ENCODE measurements around the gene PHRF1.

Gene PHRF1

DNA sequence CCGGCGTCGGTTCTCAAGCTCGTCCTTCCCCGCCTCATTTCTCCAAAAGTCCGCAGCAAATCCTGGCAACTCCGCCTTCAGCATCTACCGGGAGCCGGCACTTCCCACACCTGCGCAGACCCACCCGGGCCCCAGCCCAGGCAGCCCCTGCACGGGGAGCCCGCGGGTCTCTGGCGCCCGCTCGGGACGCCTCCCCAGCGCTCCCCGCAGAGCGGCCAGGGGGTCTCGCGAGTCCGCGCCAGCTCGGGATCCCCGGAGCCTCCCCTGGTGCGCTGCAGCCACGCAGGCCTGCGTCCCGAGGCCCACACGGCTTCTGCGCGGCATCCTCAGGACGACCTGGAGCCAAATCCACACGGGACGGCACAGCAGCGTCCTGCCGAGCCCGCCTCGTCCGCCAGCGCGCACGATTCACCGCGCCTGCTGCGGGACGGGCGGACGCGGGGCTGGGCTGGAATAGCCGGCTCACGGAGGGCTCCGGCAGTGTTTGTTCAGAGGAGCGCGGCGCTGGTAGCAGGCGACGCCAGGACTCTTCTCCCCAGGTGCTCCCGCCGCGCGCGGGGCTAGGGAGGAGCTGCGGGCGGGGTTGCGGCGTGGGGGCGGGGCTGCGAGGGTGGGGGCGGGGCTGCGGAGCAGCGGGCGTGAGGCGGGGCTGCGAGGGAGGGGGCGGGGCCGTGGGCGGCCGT, 816 bp upstream of the PHRF1 start:
- no peak for DNase-seq (ENCODE audit: low read depth in 2 of 2)

DNA sequence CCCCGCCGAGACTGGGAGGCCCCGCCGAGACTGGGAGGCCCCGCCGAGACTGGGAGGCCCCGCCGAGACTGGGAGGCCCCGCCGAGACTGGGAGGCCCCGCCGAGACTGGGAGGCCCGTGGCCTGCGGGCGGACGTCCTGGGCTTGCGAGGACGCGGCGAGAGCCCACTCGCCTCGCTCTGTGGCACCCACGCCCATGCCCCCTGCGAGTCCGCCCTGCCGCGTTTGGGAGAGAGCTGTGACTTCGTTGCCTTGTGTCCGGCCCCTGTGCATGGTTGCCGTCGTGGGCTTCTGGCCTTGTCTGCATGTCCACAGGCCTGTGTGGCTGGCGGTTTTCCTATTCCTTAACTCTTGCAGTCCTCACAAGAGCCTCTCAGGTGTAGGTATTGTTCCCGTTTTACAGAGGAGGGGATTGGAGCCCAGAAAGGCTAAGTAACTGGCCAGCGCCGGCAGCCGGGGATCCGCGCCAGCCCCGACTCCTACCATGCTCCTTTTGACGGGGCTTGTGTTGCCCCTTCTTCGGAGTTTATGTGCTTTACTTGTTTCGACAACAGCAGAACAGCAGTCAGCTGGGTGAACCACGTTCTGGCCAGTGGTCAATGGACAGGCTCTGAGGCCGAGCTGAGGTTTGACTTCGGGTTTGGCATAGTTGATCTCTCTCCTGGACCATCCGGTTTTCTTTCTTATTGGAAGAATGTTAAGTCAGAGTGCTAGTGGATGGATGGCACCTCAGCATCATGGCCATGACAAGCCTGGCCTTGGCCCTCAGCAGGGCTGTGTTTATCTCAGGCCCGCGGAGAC, 741 bp downstream of the PHRF1 start:
- DNase-seq (ENCODE audit: low read depth in 2 of 2): no peak

DNA sequence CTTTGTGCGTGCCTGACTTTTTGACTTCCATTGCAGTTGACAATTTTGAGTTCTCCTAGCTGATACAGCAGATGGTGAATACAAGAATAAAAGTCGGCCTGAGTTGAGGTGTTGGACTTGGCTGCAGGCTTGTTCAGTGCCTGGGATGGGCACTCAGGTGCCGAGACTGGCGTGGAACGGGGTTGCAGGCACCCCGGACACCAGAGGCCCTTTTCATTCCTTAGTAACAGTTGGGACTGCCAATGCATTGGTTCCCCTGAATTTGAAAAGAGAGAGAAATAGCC, 1.3 kb downstream of the PHRF1 start:
- DNase-seq (ENCODE audit: low read depth in 2 of 2): no peak

DNA sequence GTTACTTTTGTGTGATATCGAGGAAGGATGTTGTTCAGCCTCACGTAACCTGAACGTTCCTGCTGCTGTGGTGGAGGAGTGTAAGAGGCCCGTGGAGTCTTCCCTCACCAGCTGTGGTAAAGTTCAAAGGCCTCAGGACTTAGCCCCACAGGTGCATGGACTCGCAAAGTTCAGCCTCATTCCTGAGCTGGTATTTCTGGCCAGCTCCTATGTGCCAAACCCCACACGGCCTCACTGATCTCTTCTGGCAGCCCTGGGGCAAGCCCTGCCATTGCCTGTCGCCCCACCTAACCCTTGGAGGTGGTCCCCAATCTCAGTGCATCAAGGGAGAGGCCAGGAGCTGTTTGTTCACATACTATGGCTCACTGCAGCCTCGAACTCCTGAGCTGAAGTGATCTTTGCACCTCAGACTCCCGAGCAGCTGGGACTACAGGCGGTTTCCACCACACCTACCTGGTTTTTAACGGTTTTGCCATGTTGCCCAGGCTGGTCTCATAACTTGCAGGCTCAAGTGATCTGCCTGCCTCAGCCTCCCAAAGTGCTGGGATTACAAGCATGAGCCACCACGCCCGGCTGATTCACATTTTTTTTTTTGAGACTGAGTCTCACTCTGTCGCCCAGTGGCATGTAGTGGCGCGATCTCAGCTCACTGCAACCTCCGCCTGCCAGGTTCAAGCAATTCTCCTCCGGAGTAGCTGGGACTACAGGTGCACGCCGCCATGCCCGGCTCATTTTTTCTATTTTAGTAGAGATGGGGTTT, 2.2 kb downstream of the PHRF1 start:
- no peak for DNase-seq (ENCODE audit: low read depth in 2 of 2)

DNA sequence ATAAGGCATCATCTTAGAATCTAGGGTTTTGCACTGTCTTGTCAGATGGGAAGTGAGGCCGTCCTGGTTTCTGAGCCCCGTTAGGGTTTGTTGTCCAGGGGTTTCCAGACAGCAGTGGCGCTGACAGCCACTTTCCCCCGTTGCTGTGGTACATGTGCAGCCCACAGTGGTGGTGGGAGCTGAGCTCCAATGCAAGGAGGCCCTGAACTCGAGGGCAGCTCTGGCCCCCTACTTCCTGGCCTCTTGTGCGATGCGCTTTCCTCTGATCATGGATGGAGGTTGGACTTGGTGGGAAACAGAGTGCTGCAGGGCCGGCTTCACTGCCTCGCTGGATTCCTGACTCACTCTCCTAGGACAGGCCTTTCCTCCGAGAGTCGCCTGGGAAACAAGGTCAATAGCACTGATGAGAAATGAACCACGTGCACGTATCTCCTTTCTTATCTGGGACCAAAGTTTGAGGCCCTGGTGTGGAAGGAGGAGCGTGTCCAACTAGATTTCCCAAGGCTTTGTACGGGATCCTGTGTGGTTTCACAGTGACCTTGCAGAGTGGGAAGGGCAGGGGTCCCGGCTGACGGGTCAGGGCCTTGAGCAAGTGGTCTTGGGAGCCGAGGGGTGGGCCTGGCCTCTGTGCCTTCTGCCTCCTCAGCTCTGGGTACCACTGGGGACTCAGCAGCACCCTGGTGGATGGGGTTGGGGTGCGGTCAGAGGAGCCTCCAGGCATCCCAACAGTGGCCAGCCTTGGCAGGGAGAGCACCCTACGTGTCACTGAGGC, 3.7 kb downstream of the PHRF1 start:
- no peak for DNase-seq (ENCODE audit: low read depth in 2 of 2)

DNA sequence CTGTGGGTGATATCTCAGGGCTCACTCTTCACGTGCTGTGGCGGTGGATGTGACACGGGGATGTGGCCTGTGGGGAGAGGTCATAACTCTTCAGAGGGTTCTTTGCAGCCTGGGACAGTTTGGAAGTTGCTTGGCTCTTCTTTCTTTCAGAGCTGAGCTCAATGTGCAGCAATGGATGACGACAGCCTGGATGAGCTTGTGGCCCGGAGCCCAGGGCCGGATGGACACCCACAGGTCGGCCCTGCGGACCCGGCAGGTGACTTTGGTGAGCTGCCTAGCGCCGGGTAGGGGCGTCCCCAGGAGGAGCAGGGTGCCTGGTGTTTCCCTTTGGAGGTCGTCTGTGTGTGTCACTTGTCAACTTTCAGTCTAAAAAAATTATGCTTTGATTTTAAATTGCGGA, 5.1 kb downstream of the PHRF1 start:
- no peak for DNase-seq (ENCODE audit: low read depth in 2 of 2)

DNA sequence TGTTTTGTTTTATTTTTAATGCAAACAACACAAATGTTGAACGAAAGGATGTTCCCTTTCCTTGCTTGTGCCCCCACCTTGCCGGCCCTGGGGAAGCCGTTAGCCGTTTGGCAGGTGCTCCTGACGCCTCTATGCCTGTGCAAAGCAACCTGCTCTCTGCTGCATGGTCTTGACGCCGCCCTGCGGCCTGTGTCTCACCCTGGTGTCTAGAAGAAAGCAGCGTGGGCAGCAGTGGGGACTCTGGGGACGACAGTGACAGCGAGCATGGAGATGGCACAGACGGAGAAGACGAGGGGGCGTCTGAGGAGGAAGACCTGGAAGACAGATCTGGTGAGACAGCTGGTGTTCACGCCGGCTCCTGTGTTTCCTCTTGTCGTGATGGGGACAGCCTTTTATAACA, 5.5 kb downstream of the PHRF1 start:
- DNase-seq (ENCODE audit: low read depth in 2 of 2): no peak

DNA sequence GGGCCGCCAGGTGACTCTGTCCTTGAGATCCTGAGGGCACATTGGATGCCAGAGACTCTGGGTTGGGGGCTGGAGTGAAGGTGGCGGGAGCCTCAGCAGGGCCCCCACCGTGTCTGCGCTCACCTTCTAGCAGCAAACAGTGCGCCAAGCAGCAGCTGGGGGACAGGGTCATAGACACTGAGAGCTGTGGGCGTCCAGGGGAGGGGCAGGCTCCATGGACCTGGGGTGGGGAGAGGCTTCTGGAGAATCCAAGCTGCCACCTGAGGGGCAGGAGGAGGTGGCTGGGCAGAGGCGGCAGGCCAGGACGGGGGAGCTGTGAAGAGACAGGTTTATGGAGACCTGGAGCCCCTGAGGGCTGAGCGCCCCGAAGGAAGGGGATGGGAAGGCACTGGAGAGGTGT, 8.0 kb downstream of the PHRF1 start:
- no peak for DNase-seq (ENCODE audit: low read depth in 2 of 2)

DNA sequence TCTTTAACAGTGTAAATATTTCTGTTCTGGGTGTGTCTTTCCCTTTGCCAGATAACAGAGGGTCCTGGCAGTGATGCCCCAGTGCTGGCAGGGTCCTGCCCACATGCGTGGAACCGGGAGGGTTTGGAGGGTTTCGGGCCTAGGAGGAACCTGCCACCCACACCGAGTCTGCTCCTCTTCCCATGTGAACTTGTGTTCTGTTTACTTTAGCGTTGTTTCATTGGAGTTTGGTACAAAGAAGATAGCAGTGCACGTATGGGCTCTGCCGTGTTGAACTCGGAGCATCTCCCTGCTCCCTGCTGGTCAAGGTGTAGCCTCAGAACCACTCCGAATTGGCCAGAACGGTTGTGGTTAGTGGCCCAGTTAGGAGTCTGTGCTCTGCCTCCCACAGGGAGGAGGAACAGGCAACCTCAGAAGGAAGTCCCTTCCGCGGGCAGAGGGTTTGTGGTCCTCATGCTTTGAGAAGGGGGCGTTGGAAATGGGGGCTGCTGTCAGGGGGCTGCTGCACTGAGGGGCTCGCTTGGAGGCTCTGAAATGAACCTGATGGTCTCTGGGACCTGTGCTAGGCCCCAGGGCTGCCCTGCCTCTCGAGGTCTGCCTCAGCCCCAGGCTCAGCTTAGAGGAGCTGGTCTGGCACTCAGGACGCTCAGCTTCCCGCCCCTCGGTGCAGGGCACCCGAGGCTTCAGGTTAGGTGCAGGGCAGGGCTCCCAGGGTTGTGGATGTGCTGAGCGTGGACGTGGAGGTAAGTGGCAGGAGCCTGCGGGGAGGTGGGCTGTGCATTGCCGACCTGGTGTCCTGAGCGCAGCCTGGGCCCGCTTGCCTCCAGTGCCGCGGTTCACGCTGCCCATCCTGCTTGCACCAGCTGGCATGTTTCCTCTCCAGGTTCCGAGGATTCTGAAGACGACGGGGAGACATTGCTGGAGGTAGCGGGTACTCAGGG, 10.4 kb downstream of the PHRF1 start:
- no peak for DNase-seq (ENCODE audit: low read depth in 2 of 2)

DNA sequence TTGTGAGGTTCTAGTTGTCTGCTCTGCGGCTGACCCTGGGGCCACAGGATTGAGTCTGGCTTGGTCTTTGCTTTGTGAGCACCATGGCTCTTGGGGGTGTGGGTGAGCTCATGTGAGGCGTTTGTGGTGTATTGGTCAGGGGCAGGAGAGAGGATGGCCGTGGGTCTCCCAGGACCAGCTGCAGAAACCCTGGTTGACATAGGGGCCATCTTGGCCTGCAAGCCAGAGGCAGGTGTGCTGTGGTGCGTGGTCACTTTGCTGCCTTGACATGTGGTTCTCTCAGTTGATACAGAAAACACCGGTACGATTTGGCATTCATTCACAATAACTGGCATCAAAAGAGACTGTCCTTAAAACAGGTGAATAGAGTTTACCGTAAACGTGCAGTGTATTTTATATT, 11.3 kb downstream of the PHRF1 start:
- DNase-seq (ENCODE audit: low read depth in 2 of 2): no peak

DNA sequence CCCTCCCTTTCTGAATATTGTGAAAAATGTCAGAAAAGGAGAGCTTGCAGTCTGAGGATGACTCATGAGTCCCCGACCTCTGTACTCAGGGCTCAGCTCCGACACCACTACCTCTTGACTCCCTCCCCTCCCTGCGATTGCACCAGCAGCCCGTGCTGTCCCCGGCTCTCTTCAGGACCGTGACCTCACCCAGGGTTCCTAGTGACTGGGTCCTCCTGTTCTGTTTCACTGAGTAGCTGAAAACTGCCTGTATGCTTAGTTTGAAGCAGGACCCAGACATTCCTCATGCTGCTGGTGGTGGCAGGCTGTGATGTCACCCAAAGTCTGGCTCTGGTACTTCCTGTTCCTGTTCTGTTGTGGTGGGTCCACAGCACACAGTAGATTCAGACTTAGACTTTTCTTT, 11.7 kb downstream of the PHRF1 start:
- peak; percentile 35 to 47 for DNase-seq (ENCODE audit: low read depth in 2 of 2)

DNA sequence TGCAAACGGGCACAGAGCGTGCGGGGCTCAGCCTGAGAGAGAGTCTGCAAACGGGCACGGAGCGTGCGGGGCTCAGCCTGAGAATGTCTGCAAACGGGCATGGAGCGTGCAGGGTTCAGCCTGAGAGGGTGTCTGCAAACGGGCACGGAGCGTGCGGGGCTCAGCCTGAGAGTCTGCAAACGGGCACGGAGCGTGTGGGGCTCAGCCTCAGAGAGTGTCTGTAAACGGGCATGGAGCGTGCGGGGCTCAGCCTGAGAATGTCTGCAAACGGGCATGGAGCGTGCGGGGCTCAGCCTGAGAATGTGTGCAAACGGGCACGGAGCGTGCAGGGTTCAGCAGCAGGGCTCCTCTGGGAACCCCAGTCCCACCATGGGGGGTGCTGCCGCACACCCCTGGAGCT, 13.5 kb downstream of the PHRF1 start:
- no peak for DNase-seq (ENCODE audit: low read depth in 2 of 2)

DNA sequence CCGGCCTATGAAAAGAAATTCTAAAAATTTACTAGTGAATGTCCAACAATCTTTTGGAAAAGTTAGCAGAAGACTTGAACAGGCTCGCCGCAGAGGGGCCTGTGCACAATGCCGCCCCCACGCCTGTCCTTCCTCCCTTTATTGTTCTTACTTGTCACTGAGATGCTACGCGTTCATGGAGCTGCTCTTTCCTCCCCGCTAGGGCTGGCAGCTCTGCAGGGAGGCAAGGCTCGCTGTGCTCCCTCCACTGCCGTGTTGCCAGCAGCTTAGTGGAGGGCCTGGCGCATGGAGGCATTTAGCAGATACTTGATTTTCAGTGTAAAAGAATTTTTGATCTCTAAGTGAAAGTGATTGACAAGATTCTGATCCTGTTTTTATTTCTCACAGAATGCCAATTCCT, 14.7 kb downstream of the PHRF1 start:
- DNase-seq (ENCODE audit: low read depth in 2 of 2): no peak

DNA sequence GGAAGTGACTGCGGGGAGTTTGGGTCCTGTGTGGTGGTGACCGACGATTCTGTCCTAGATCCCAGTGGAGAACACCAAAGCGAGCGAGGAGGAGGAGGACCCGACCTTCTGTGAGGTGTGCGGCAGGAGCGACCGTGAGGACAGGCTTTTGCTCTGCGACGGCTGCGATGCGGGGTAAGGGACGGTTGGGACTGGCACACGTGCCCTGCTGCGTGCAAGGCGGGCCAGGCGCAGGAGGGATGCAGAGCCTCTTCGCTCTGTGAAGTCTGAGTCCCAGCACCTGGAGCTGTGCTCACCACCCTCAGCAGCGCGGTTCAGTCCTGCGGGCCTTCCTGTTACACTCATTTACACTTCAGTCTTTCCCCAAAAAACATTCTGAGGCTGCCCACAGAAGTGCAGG, 16.2 kb downstream of the PHRF1 start:
- DNase-seq (ENCODE audit: low read depth in 2 of 2): no peak

DNA sequence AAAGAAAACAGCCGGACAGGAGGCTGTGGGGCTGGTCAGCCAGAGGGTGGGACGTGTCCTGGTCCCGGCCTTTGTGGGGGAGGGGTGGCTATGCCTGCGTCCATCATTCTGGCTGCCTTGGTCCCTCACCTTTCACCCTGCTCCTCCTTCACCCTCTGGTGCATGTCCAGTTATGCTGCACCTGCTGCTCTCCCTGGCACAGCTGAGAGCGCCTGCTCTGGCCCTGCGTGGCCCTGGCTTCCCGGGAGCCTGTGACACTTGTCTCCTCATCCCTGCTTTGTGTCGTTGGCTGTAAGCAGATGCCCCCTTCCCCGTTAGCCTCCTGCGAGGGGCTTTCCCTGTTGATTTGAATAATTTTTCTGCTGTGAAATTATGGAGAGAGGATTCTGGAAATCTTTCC, 16.6 kb downstream of the PHRF1 start:
- no peak for DNase-seq (ENCODE audit: low read depth in 2 of 2)

DNA sequence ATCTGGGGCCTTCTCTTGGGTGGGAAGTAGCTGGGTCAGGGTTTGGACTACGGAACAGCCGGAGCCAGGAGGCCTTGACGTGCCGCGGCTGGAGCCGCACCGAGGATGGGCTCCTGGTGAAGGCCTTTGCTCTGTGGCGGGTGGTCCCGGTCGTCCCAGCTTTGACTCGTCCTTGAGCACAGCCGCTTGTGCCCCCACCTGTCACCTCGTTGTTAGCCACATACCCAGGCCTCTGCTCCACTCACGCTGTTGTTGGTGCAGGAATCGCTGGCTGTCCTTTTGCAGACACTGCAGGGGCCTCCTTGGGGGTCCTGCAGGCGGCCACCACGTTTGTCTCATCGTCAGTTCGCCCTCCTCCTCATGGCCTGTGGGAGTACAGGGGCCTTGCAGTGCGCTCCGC, 17.1 kb downstream of the PHRF1 start:
- no peak for DNase-seq (ENCODE audit: low read depth in 2 of 2)

DNA sequence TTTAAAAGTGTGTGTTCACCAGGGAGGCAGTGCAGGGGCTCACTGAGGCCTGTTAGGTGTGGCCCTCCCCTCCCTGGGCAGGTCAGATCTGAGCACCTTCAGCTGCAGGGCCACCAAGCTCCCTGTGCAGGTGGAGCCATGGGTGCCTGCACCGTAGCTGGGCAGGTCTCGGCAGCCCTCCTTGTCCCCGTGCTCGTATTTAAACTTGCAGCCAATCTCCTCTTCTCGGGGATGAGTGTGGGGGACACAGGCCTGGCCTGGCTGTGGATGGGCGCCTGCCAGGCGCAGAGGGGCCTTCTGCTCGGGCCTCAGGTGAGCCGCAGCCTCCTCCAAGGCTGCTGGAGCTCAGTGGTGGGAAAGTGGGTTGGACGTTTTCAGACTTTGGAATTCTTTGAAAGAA, 19.1 kb downstream of the PHRF1 start:
- no peak for DNase-seq (ENCODE audit: low read depth in 2 of 2)

DNA sequence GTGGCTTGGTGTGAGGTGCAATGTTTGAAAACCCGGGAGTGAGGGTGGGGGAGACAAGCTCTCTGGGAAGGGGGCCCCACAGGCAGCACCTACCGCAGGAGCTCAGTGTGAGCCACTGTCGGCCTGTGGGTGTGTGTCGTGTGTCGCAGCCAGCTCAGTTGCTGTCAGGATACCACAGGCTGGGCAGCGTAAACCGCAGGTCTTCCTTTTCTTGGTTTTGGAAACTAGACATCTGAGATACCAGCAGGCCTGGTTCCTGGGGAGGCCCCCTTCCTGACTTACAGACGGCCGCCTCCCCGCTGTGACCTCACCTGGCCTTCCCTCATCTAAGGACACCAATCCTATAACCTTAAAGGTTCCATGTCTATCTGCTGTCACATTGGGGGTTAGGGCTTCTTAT, 20.1 kb downstream of the PHRF1 start:
- no peak for DNase-seq (ENCODE audit: low read depth in 2 of 2)

DNA sequence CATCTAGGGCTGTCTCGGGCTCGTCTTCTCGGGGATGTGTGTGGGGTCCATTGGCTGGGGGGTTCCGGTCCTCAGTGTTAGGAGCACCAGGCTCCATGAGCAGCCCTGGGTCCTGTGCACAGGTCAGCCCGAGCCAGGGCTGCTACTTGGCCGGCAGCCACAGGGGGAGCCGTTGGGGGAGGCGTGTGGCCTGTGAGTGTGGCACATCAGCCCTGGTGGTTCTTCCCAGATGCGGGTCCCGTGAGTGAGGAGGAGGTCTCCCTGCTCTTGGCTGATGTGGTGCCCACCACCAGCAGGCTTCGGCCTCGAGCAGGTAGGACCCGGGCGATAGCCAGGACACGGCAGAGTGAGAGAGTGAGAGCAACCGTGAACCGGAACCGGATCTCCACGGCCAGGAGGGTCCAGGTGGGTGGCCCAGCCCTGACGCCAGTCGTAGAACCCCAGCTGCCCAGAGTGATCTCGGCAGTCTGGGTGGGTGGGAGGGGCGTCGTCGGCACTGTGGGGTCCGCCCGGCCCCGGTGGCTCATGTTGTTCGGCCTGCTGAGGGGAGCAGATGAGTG, 21.0 kb downstream of the PHRF1 start:
- no peak for DNase-seq (ENCODE audit: low read depth in 2 of 2)

DNA sequence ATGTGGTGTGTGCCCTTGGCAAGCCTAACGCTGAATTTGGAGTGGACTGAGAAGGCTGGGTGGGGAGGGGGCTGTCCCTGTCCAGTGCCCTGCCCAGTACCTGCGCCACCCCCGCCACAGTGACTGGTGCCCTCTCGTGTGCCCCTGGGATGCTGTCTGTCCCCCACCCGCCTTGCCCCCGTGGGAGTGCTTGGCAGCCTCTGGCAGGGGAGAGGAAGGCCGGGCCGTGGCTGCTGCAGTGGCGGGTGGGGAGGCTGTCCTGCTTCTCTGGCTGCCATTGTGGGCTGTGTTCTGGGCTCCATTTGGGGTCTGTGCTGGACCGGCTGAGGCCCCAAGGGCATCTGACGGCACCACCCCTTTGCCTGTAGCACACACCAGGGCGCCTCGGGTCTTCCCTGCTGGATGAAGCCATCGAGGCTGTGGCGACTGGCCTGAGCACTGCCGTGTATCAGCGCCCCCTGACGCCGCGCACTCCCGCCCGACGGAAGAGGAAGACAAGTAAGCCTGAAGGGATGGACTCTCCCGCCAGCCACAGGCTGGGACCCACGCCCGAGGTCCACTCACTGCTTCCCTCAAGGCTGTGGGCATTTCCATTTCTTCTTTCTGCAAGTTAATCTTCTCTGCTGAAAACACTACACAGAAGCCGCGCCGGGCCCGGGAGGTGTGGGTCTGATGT, 21.9 kb downstream of the PHRF1 start:
- no peak for DNase-seq (ENCODE audit: low read depth in 2 of 2)

Measured in stimulated activated CD8-positive, alpha-beta memory T cell treated with anti-CD3 and anti-CD28 coated beads, Interleukin-2, amount 100 ng/mL, for 1 hour (primary cell).